Naive thymus-derived CD8-positive, alpha-beta T cell (primary cell): Measurements from ENCODE around the gene IER5L. TPM values are rescaled to one million over a fixed set of nuclear protein-coding genes. Genes with fewer than 3 reads are reported as not detected.
"Not testable (repeated sequence)": the region's sequence is repeated elsewhere in the genome, so short reads cannot be mapped to it uniquely, and the experiment has no call there.

Experiments used
- ATAC-seq, 2 donors: fragments of 150-1000 bp; cut with Tn5 transposase in 1 of 2; sonication (Bioruptor Pico), chemical (Tn5 transposase) in 1 of 2; 1 replicate in 1 of 2; 2 replicates in 1 of 2; pipeline ENCODE4 v1.10.0; 2021; ENCODE audit warnings: mild to moderate bottlenecking in 2 of 2, moderate library complexity in 2 of 2
- POLR2A ChIA-PET: fragments of 350-600 bp; sonication (Branson Sonifier 250); formaldehyde crosslinking; loops from one replicate; lab custom pipeline; 2021; ENCODE audit warnings: antibody characterized with exemption; lab: Charles Lee
- DNase-seq, 10 donors: peaks; one replicate each; pipeline versions ENCODE4 v3.0.0 to v3.0.0-alpha.2; 2020 to 2022
- H3K27ac Mint-ChIP-seq, 10 donors: one replicate each; pipeline ENCODE4 v1.8.0; 2020 to 2022; ENCODE audit warnings: mild to moderate bottlenecking in 10 of 10, mixed read lengths in 10 of 10, moderate library complexity in 4 of 10, inconsistent platforms in 1 of 10
- H3K27me3 Mint-ChIP-seq, 5 donors: one replicate each; pipeline ENCODE4 v1.8.0; 2021 to 2022; ENCODE audit warnings: mixed read lengths in 5 of 5
- H3K36me3 Mint-ChIP-seq, 3 donors: one replicate each; pipeline ENCODE4 v1.8.0; 2020 to 2022; ENCODE audit warnings: mixed read lengths in 3 of 3, mild to moderate bottlenecking in 2 of 3, inconsistent platforms in 1 of 3
- H3K4me1 Mint-ChIP-seq, 4 donors: one replicate each; pipeline ENCODE4 v1.8.0; 2021 to 2022; ENCODE audit warnings: mixed read lengths in 4 of 4
- H3K4me3 Mint-ChIP-seq, 10 donors: one replicate each; pipeline ENCODE4 v1.8.0; 2020 to 2022; ENCODE audit warnings: mild to moderate bottlenecking in 10 of 10, mixed read lengths in 10 of 10, moderate library complexity in 6 of 10, inconsistent platforms in 1 of 10
- H3K9me3 Mint-ChIP-seq, 9 donors: one replicate each; pipeline ENCODE4 v1.8.0; 2020 to 2022; ENCODE audit warnings: mixed read lengths in 9 of 9, mild to moderate bottlenecking in 3 of 9, inconsistent platforms in 1 of 9, moderate library complexity in 1 of 9
- polyA plus RNA-seq, 3 donors: library from polyadenylated mRNA; unstranded; fragments of 300-500 nt; fragmentation: Illumina TruSeq; gene quantifications; one replicate each; pipeline ENCODE4 v1.2.3, GENCODE V29; 2021
- total RNA-seq, 8 experiments: library from RNA in 2 of 8; stranded (reverse) in 2 of 8; gene quantifications; one replicate each; pipeline ENCODE4 v1.2.3 and lab custom pipeline; 2021 to 2026

IER5L gene
- total and polyA plus RNA-seq, 5 experiments from 2014 or later: 0.05 to 8.8 (median 4.0) TPM; not detected in 1

DNA sequence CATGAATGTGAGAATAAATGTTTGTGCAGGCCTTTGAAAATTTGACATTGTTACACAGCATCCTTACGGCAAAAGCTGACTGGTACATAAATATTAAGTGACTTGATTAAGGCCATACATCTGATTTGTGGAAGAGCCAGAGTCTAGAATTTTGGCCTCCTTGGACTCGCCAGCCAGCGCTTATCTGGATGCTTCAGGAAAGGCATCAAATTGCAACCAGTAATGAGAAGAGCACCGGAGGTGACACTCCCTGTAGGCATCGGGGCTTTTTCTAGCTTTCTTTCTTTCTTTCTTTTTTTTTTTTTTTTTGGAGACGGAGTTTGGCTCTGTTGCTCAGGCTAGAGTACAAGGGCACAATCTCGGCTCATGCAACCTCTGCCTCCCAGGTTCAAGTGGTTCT is 13.2 kb upstream of the IER5L start:
- Mint-ChIP-seq H3K27ac (no peak overlapping the region), H3K4me3 (no peak overlapping the region), H3K36me3 (no peaks in the 10 kb centered on the region), H3K27me3 (peaks cover 0 to 6% (median 0%) of the 10 kb centered on the region in 5 donors), H3K4me1 (no peaks in the 10 kb centered on the region), H3K9me3 (peaks cover 0 to 10% (median 3%) of the 10 kb centered on the region in 9 donors)
- ATAC-seq: no peak
- no peak for DNase-seq
- POLR2A ChIA-PET: interaction anchor here (0.9 to 1.6 kb wide), 2 partner anchors 10 to 12 kb away, joined by 4 to 5 read pairs; no protein-coding TSS in a partner anchor

DNA sequence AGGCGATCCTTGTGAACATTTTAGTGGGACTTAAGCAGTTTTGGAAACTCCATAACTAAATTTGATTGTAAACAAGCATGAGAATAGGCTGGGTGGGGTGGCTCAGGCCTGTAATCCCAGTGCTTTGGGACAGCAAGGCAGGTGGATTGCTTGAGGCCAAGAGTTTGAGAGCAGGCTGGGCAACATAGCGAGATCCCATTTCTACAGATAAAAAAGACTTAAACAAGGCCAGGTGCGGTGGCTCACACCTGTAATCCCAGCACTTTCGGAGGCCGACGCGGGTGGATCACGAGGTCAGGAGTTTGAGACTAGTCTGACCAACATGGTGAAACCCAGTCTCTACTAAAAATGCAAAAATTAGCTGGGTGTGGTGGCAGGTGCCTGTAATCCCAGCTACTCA is 11.9 kb upstream of the IER5L start:
- not testable (repeated sequence) for H3K4me3 Mint-ChIP-seq, H3K36me3 Mint-ChIP-seq, H3K4me1 Mint-ChIP-seq, ATAC-seq, H3K27ac Mint-ChIP-seq, H3K27me3 Mint-ChIP-seq, H3K9me3 Mint-ChIP-seq, DNase-seq
- POLR2A ChIA-PET: interaction anchor here (0.8 to 1.6 kb wide), 2 partner anchors 9 to 11 kb away, joined by 3 to 5 read pairs; no protein-coding TSS in a partner anchor

DNA sequence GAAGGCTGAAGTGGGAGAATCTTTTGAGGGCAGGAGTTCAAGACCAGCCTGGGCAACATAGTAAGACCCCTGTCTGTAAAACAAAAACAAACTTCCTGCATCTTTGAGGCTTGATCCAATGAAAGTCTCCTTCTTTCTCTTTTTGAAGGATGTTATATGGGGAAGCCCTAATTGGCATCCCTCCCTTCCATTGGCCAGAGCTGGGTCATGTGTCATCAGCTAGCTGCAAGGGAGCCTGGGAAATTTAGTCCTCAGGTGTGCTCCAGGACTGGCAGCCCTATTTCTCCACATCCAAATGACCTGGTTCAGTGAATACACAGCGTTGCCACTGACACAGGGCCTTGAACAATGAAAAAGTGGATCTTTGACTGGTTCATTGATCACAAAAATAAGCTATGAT is 9.0 kb upstream of the IER5L start:
- Mint-ChIP-seq H3K27me3 (peaks cover 0 to 2% (median 0%) of the 10 kb centered on the region in 5 donors), H3K36me3 (no peaks in the 10 kb centered on the region), H3K4me1 (peaks cover 0 to 3% (median 0%) of the 10 kb centered on the region in 4 donors), H3K27ac (no peak overlapping the region), H3K4me3 (no peak overlapping the region), H3K9me3 (peaks cover 0 to 4% (median 0%) of the 10 kb centered on the region in 9 donors)
- ATAC-seq (no peak), DNase-seq (no peak)
- POLR2A ChIA-PET: interaction anchor here (1.2 to 1.3 kb wide), 2 partner anchors 8 to 9 kb away, joined by 4 to 9 read pairs; partner anchors contain the start of gene IER5L

GRCh38 chr9:129185991-129186390 is 7.9 kb upstream of the IER5L start:
- ATAC-seq (no peak), DNase-seq (no peak)
- POLR2A ChIA-PET: no interaction called here
- no peak overlapping the region for H3K27ac Mint-ChIP-seq
- H3K4me3 Mint-ChIP-seq: no peak overlapping the region
- H3K27me3 Mint-ChIP-seq: no peaks in the 10 kb centered on the region
- peaks cover 0 to 3% (median 0%) of the 10 kb centered on the region in 4 donors for H3K4me1 Mint-ChIP-seq
- H3K9me3 Mint-ChIP-seq: peaks cover 0 to 3% (median 0%) of the 10 kb centered on the region in 9 donors
- H3K36me3 Mint-ChIP-seq: no peaks in the 10 kb centered on the region

- Mint-ChIP-seq H3K4me3 (no peak overlapping the region), H3K9me3 (peaks cover 0 to 3% (median 0%) of the 10 kb centered on the region in 9 donors), H3K27me3 (no peaks in the 10 kb centered on the region), H3K27ac (no peak overlapping the region), H3K36me3 (no peaks in the 10 kb centered on the region), H3K4me1 (peaks cover 0 to 3% (median 0%) of the 10 kb centered on the region in 4 donors)
- POLR2A ChIA-PET: no interaction called here
- DNase-seq (no peak), ATAC-seq (no peak)
Measured at GRCh38 chr9:129185402-129185801, 7.3 kb upstream of the IER5L start.

DNA sequence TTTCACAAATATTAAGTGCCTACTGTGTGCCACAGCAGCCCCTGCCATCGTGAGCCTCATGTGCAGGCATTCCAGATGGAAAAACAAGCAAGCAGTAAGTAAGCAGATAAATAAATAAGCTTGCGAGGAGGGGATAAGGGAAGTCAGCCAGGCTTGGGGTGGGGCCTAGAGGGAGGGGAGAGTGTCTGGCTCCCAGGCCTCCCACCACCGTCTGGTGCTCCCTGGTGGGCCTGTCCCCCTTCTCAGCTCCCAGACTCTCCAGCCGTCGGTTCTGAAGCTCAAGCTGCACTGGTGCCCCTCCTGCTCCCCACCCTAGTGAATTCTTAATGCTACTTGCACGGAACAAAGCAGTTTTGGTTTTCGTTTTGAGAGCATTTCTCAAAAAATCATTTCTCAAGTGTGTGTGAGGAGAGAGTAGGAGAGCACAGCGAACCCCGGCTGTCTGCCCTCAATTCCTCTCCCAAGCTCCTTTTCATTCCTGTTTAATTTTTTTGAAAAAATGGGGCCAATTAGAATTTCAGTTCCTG is 6.6 kb upstream of the IER5L start:
- Mint-ChIP-seq H3K27ac (no peak overlapping the region), H3K9me3 (peaks cover 0 to 3% (median 0%) of the 10 kb centered on the region in 9 donors), H3K36me3 (no peaks in the 10 kb centered on the region), H3K4me3 (no peak overlapping the region), H3K4me1 (peaks cover 0 to 3% (median 0%) of the 10 kb centered on the region in 4 donors), H3K27me3 (no peaks in the 10 kb centered on the region)
- no peak for ATAC-seq
- no peak for DNase-seq
- POLR2A ChIA-PET: interaction anchor here (1.0 kb wide), 1 partner anchor 10 kb away, joined by 4 read pairs; no protein-coding TSS in a partner anchor

DNA sequence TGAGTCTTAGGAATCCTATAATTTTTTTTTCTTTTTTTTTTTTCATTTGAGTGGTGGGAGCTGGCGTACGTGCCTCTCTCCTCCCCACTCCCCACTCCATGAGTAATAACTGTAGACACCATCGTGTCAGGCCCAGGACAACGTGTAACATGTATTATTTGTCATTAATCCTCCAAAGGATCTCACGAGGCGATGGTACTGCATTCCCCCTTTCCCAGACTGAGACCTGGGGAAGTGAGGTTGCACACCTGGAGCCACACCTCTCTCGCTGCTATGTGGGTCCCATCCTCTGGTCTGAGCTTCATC is 6.1 kb upstream of the IER5L start:
- no peak for DNase-seq
- Mint-ChIP-seq H3K4me1 (peaks cover 0 to 3% (median 0%) of the 10 kb centered on the region in 4 donors), H3K4me3 (no peak overlapping the region), H3K27ac (no peak overlapping the region), H3K36me3 (no peaks in the 10 kb centered on the region), H3K9me3 (peaks cover 0 to 3% (median 0%) of the 10 kb centered on the region in 9 donors), H3K27me3 (no peaks in the 10 kb centered on the region)
- POLR2A ChIA-PET: interaction anchor here (1.0 kb wide), 1 partner anchor 9 kb away, joined by 4 read pairs; no protein-coding TSS in a partner anchor
- ATAC-seq: no peak

GRCh38 chr9:129183495-129184218 is 5.6 kb upstream of the IER5L start:
- POLR2A ChIA-PET: interaction anchor here (1.0 kb wide), 1 partner anchor 9 kb away, joined by 4 read pairs; no protein-coding TSS in a partner anchor
- Mint-ChIP-seq H3K36me3 (no peaks in the 10 kb centered on the region), H3K9me3 (peaks cover 0 to 3% (median 0%) of the 10 kb centered on the region in 9 donors), H3K27ac (peak overlapping the region in 1 of 10 donors; percentile 19), H3K4me1 (peaks cover 0 to 3% (median 2%) of the 10 kb centered on the region in 4 donors), H3K27me3 (no peaks in the 10 kb centered on the region), H3K4me3 (no peak overlapping the region)
- ATAC-seq: no peak
- no peak for DNase-seq

GRCh38 chr9:129182625-129183494 is 4.8 kb upstream of the IER5L start:
- Mint-ChIP-seq H3K4me3 (no peak overlapping the region), H3K36me3 (no peaks in the 10 kb centered on the region), H3K27ac (no peak overlapping the region), H3K4me1 (peaks cover 0 to 3% (median 2%) of the 10 kb centered on the region in 4 donors), H3K9me3 (peaks cover 0 to 3% (median 0%) of the 10 kb centered on the region in 9 donors), H3K27me3 (no peaks in the 10 kb centered on the region)
- POLR2A ChIA-PET: no interaction called here
- ATAC-seq: no peak
- DNase-seq: no peak

GRCh38 chr9:129182122-129182521 is 4.1 kb upstream of the IER5L start:
- Mint-ChIP-seq H3K9me3 (no peaks in the 10 kb centered on the region), H3K27ac (peak overlapping the region in 1 of 10 donors; percentile 53), H3K4me1 (peaks cover 0 to 3% (median 2%) of the 10 kb centered on the region in 4 donors), H3K4me3 (no peak overlapping the region), H3K36me3 (no peaks in the 10 kb centered on the region), H3K27me3 (no peaks in the 10 kb centered on the region)
- no peak for DNase-seq
- ATAC-seq: no peak
- POLR2A ChIA-PET: interaction anchor here (2.4 kb wide), 1 partner anchor 54 kb away, joined by 12 read pairs; no protein-coding TSS in a partner anchor

DNA sequence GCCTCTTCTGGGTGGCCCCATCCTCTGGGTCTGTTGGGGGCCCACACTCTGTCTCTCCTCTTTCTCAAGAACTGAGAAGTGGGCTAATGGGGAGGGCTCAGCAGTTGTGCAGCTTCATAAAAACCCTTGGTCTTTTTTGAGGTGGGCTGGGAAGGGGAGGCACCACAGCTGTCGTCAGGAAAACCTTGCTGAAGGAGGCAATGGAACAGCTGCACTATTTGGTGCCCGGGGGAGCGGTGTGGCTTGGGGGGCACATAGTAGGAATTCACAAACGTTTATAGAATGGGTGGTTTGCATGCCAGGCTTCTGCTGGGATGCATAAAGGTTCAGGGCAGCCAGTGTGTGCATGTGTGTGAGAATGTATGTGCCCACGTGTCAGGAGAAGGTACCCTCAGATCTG is 3.2 kb upstream of the IER5L start:
- no peaks in the 10 kb centered on the region for H3K27me3 Mint-ChIP-seq
- peaks cover 0 to 4% (median 2%) of the 10 kb centered on the region in 4 donors for H3K4me1 Mint-ChIP-seq
- ATAC-seq (no peak), DNase-seq (no peak)
- H3K36me3 Mint-ChIP-seq: no peaks in the 10 kb centered on the region
- H3K4me3 Mint-ChIP-seq: no peak overlapping the region
- POLR2A ChIA-PET: interaction anchor here (1.1 to 2.4 kb wide), 3 partner anchors 9 to 55 kb away, joined by 3 to 12 read pairs (median 4); no protein-coding TSS in a partner anchor
- H3K9me3 Mint-ChIP-seq: no peaks in the 10 kb centered on the region
- H3K27ac Mint-ChIP-seq: no peak overlapping the region
